GM19238 (cell line): ENCODE results near the gene ZSCAN29.
"Not testable (repeated sequence)": the region's sequence is repeated elsewhere in the genome, so short reads cannot be mapped to it uniquely, and the experiment has no call there.

ENCODE experiments used
- DNase-seq: peaks from one replicate; pipeline ENCODE4 v3.0.0; 2011; ENCODE audit warnings: low spot score; ENCODE audit not compliant: insufficient read length

ZSCAN29 gene

DNA sequence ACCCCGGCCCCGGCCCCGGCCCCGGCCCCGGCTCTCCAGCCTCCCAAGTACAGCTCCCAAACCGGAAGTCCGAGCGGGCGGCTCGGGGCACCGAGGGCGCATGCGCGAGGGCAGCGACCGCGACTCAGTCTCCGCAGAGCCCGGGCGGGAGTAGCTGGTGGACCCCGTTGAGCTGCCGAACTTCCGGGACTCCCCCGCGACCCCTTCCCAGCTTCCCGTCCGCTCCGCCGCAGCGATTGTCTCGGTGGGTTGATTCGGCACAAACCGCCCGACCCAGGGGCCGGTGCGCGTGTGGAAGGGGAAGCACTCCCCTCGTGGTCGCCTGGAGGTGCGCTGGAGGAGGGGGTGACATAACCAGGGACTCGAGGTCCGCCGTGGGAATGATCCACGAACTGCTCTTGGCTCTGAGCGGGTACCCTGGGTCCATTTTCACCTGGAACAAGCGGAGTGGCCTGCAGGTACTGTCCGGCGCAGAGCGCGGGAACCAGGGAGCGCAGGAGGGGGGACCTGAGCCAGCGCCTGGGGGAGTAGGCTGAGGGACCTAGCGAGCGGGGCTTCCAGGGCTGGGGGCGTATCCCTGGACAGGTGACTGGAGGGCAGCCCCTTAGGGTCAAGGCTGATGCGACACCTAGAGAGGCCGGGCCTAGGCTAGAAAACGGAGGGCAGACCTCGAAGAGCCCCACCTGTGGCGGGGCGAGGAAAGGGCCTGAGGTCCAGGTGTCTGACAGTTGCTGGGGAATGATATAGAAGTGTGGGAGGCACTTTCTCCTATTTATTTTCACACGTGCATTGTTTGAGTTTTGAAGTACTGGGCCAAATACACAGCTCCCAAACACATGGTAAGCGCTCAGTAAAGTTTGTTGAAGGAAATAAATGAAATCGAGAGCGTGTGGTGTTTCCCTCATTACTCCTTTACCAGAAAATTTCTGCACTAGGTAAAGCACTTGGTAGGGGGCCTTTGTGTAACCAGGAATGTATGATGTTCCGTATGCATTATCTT is at the start of gene ZSCAN29, which contains the start of gene TUBGCP4:
Gene ZSCAN29, minus strand, starts transcription at position 69 of the 1,000 bp plus-strand sequence. CDS start 1,130 bp downstream, outside the sequence.
Gene TUBGCP4, plus strand, starts transcription at position 127 of the 1,000 bp plus-strand sequence. Its CDS starts 254 bp downstream, at position 381.
- peak; percentile 89 for DNase-seq

DNA sequence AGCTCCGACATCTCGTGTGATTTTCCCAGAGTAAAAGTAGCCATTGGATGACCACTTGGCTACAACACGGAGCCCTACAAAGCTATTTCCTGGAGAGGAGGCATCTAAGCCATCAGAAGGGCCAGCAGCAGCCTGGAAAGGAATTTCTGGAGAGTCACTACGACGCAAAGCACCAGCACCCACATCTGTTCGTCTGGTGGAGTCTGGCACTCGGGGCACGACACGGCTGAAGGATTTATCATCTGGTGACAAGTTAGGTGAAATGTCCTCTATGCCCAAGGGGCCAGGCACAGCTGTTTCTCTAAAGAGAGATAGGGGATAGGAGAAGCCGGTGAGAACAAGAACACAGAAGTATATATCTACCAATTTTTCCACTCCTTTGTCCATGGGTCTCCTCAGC is 49.6 kb upstream of the ZSCAN29 start:
- DNase-seq, result no peak

DNA sequence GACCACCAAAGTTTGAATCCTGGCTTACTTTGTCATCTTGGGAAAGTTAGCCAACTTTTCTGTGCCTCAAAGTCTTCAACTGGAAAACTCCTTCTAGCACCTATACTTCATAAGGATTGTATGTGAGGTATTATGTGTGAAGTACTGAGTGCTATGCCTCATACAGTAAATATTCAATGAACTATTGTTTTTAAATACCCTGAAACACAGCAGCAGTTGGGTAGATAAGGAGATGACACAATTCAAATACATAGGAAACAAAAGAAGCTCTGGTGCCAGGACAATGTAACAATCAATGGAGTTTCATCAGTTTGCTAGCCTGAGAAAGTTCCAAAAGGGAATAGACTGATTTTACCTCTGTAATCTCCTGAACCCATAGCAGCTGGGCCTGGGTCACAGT is 43.4 kb upstream of the ZSCAN29 start:
- no peak for DNase-seq

DNA sequence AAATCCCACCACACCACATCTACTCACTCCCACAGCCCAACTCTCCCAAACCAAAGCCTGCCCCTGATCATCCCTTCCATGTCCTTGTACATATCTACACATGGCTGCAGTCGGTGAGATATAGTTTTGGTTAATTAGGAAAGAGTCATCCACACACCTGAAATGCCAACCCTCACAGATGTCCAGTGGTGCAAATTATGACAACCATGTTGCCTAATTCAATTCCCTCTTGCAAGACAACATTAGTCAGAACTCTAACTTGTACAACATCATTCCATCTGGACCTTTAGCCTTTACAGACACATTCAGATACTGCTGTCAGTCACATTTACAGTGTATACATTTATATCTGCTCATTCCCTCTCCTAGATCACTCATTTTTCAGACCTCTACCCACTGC is 41.3 kb upstream of the ZSCAN29 start:
- DNase-seq, result no peak

DNA sequence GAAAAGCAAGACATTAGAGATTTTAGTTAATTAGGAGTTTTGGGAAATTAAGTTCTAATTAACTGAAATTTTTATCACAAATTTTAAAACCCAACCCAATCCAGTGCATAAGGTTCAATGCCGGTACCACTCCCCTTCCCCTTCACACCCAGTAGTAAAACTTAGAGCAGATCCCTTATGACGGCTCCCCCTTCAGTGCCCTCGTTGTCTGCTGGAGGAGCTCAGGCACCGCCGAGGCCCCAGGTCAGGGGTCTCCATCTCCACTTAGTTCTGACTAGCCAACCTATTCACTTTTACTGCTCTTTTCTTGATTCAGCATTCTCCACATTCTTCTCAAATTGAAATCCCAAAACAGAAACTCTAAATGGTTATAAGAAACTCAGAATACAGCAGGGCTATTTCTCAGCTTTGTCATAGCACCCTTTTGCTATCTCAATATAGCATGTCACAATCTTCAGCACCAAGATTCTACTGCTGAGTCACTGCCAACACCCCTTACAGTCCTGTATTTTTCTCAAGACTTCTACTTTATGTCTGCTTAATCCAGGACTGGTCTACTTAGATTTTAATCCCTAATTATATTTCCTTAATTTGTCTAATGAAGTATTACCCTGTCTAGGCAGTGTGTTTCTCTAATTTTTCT is 39.9 kb upstream of the ZSCAN29 start:
- DNase-seq, result no peak

DNA sequence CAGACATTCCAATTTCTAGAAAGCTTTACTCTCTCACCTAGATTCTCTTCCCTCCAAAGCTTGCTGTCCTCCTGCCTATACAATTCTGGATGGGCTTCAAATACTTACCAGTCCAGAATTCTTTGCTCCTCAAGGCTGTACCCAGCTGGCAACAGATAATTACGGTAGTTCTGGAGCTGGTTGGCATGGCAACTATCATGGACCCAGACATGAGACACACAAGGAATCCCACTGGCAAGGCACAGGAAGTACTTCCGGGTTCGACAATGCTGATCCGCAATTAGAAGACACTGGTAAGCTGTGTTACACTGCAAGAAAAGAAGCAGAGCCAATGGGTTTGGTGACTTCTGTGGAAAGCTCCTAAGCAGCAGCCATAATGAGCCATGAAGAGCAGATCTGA is 37.9 kb upstream of the ZSCAN29 start:
- DNase-seq, result no peak

DNA sequence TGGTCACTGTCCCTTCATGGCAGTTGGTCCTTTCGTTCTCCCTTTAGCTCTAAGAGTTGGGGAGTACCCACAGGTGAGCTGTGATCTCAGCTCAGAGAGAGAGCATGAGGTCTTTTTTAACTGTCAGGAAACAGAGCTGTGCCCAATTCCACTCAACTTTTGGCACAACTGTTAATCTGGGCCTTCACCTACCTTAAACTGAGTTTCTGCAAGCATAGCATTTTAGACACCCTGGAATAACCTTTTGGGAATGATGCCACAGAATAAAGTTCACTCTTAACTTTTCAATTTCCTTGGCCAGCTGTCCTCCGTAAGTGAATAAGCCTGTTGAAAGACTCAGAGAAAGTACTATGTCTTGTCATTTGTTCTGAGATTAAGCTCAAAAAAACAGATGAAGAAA is 36.0 kb upstream of the ZSCAN29 start:
- DNase-seq, result no peak

DNA sequence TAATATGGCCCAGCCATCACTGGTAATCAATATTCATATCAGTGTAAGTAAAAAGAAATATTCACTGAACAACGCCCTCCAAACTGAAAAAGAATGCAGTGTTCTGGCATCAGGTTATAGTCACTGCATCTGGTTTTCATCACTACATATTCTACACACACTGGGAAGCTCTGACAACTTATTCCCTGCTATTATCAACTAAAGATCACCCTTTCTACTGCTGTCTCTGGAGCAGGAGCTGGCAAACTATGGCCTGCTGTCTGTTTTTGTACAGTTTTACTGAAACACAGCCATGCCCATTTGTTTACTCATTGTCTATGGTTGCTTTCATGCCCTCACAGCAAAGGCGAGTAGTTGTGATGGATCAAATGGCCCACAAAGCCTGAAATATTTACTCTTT is 35.3 kb upstream of the ZSCAN29 start:
- DNase-seq, result no peak

DNA sequence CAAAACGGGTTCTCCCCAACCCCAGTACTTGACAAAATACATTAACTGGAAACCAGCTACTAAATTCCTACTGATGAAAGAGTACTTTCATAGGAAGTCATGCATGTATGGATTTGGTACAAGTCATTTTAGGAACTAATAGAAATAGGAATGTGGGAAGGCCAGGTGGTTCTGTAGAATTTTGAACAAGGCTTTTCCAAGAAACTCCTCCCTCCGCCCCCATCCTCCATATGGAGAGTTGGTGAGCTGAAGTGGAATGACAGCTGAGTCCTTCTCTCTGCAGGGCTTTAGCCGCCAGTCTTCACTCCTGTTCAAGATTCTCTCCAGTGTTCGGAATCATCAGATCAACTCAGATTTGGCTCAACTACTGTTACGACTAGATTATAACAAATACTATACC is 33.3 kb upstream of the ZSCAN29 start:
- no peak for DNase-seq

DNA sequence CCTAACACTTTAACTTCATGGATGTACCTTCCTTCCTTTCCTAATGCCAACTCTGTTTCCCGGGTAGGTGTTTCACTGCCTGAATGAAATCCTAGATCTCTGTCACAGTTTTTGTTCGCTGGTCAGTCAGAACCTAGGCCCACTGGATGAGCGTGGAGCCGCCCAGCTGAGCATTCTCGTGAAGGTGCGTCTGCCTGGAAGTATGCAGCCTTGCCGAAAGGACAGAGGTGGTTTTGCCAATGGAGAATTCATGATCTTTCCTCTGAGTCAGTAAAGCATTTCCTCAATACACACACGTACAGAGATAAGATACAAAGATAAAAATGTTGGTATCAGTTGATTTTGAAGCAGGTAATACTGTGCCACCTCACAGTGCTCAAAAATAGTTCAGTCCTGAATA is 32.8 kb upstream of the ZSCAN29 start:
- no peak for DNase-seq

DNA sequence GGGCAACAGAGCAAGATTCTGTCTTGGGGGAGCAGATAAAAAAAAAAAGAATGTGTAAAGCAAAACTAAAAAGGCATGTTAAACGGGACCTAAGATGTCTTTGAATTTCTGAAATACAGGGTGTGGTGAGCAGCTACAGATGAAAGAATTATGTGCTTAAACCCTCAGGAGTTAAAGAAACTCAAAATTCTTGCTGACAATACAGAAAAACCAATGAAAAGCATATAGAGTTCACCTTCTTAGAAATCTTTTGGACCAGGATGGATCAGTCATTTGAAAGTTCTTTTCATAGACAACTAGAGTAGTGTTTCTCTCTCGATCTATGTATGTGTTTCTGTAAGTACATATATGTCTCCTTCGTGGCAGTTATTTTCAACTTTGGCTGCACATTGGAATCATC is 31.4 kb upstream of the ZSCAN29 start:
- DNase-seq, result no peak

DNA sequence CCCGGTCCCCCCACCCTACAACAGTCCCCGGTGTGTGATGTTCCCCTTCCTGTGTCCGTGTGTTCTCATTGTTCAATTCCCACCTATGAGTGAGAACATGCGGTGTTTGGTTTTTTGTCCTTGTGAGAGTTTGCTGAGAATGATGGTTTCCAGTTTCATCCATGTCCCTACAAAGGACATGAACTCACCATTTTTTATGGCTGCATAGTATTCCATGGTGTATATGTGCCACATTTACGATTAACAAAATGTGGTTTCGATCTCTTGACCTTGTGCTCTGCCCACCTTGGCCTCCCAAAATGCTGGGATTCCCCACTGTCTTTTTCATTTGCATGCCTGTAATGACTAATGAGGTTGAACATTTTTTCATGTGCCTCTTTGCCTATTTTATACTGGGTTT is 22.7 kb upstream of the ZSCAN29 start:
- DNase-seq, result not testable (repeated sequence)

DNA sequence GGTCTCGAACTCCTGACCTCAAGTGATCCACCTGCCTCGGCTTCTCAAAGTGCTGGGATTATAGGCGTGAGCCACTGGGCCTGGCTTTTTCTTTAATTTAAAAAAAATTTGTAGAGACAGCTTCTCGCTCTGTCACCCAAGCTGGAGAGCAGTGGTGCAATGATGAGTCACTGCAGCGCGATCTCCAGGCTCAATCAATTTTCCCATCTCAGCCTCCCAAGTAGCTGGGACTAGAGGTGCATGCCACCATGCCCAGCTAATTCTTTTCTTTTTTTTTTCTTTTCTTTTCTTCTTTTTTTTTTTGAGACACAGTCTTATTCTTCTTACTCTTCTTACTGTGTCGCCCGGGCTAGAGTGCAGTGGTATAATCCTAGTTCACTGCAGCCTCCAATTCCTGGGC is 19.9 kb upstream of the ZSCAN29 start:
- no peak for DNase-seq

DNA sequence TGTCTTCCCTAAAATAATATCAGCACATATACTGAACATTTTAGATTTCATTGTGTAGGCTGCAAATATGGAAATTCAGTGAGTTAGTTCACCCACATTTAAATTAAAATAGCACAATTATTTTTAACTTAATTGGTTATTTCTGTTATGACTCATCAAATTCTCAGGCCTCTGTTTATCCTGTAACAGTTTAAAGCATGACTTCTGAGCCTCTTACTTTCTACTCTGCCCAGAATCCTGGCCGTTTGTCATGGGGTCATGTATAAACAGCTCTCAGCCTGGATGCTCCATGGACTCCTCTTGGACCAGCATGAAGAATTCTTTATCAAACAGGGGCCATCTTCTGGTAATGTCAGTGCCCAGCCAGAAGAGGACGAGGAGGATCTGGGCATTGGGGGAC is 12.2 kb upstream of the ZSCAN29 start:
- no peak for DNase-seq

DNA sequence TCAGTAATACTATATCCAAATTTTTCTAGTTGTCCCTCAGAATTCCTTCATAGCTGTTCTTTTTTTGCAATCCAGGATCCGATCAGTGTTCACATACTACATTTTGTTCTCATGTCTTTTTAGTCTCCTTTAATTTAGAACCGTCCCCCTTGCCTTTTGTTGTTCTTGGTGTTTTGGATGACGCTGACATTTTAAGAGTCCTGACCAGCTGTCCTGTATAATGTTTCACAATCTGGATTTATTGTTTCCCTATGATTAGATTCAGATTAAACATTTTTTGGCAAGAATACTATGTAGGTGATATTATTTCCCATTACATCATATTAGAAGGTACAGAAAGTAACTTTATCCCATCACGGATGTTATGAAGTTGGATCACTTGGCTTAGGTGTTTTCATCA is 11.5 kb upstream of the ZSCAN29 start:
- DNase-seq, result no peak

DNA sequence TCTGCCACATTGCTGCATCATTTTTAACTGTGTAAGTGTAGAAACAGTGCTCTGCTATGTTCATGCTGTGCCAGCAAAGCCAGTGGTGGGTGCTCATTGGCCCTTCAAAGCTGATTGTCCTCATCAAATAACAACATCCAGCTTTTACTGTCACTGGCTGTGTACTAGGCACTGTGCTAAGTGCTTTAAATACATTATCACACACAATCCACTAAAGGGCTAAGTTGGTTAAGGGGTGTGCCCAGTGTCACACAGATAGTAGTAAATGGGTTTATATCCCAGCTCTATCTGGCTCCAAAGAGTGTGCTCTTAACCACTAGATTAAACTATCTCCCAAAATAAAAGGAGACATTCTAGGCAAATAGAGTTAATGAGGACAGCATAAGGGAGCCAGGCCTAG is 7.8 kb upstream of the ZSCAN29 start:
- no peak for DNase-seq

DNA sequence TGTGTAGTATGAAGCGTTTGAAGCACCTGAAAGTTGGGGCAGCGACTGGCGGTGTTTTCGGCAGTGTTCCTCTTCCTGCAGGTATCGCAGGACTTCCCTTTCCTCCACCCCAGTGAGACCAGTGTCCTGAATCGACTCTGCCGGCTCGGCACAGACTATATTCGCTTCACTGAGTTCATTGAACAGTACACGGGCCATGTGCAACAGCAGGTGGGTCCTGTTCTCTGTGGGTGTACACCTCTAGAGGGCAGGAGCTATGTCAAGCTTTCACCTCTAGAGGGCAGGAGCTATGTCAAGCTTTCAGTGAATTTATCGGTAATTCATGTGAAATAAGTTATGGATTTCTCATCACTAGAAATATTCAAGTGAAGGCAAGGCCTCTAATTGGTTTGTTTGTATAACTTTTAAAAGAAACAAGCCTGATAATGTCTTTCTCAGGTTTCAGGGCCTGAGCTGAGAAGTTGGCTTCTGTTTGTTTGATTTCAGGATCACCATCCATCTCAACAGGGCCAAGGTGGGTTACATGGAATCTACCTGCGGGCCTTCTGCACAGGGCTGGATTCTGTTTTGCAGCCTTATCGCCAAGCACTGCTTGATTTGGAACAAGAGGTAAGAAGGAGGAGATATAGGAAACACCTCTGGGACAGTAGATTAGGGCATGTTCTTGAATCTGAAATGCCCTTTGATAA is 5.3 kb upstream of the ZSCAN29 start:
- DNase-seq, result peak; percentile 39

DNA sequence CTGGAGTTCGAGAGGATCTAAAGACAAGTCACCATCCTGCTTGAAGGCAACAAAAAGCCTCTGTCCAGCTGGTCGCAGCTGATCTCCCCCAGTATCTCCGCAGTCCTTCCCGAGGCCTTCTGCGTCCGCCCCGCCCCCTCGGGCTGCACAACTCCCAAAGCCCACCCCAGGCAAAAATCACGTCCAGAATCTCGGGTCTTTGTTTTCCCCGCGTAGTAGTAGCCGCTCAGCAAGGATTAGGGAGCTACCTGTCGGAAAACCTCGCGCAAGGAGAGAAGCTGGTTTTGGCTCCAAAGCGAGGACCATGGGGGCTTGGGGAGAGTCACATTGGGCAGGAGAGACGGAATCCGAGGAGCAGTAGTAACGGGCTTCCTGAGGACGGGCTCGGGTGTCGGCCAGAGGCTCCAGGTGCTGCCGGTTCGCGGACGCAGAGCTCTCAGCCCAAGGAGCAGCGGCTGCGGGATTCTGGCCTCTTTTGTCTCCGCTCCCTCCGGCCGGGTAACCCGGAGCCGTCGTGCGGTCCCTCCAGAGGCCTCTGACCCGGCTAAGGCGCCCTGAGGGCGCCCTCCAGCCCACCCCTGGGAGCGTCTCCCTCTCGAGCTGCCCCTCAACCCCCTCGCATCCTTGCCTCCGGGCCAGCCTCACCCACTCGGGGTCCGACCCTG is 401 bp downstream of the ZSCAN29 start:
- no peak for DNase-seq

DNA sequence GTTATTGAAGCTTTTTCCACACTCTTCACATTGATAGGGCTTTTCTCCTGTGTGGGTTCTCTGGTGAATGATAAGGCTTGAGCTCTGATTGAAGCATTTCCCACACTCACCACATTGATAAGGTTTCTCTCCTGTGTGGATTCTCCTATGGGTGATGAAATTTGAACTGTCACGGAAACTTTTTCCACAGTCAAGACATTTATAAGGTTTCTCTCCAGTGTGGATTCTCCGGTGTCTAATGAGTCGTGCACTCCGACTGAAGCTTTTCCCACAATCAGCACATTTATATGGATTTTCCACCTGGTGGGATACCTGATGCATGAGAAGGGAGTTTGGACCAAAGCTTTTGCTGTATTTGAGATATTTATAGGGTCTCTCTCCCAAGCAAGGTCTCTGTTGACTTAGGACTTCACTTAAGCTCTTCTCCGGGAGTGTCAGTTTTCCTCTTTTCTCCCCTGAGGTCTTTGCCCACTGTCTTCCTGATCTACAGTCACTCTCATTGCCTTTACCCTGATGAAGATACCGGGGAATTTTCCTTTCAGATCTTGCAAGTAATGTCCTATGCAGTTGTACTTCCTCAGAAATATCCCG is 9.4 kb downstream of the ZSCAN29 start:
- no peak for DNase-seq

DNA sequence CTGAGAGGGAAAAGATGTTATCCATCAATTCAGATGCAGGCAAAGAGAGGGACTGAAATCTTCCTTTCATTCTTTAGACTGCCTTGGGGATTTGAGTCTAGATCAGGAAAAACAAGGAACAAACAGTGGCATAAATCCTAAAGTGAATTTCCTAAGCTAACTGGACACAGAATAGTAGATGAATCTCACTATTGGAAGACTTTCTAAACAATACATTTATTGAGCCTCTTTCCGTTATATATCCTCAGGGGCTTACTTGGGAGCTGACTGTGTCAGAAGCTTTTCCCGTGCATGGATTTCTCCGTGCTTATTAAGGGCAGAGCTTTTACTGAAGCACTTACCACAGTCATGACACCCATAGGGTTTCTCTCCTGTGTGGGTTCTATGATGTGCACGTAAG is 10.0 kb downstream of the ZSCAN29 start:
- no peak for DNase-seq
